Endothelial cell of umbilical vein (primary cell): ENCODE data around the gene TTC17. TPM values are rescaled to one million over a fixed set of nuclear protein-coding genes. Genes with fewer than 3 reads are reported as not detected.

ENCODE experiments used
- BruUV-seq: library from RNA; stranded (reverse); fragments of 400-500 nt; replicated peaks from 2 replicates; lab custom pipeline; 2021; lab: Mats Ljungman, UMichigan
- CTCF ChIA-PET: fragments of 300-600, 350-600 bp; sonication (Branson Sonifier 250); formaldehyde crosslinking; loops from one replicate; lab custom pipeline; 2021; ENCODE audit warnings: antibody characterized with exemption, inconsistent platforms; lab: Charles Lee
- POLR2A ChIA-PET: fragments of 300-600, 350-600 bp; sonication (Branson Sonifier 250); formaldehyde crosslinking; loops from one replicate; lab custom pipeline; 2021; ENCODE audit warnings: antibody characterized with exemption, inconsistent platforms; lab: Charles Lee
- DNase-seq: peaks from one replicate; pipeline ENCODE4 v3.0.0-alpha.2; 2011; ENCODE audit warnings: low read depth, low spot score
- FAIRE-seq: peaks from 2 replicates; lab custom pipeline; 2011; peaks lifted over from hg19 to GRCh38; lab: Jason Lieb, UNC
- H2AFZ ChIP-seq: 2 replicates; pipeline ENCODE4 v1.6.0; 2012; ENCODE audit warnings: low read depth, low read length, control low read depth, inconsistent platforms
- H3K27ac ChIP-seq: 2 replicates; pipeline ENCODE4 v1.5.1; 2011; ENCODE audit warnings: low read depth, mild to moderate bottlenecking, control low read depth, low read length, moderate library complexity; ENCODE audit not compliant: insufficient read depth
- H3K27me3 ChIP-seq, 2 experiments: 2 replicates each; pipeline versions ENCODE4 v1.6.0 to v1.6.1; 2011; ENCODE audit warnings: low read length in 2 of 2, mixed read lengths in 1 of 2; ENCODE audit not compliant: control insufficient read depth in 2 of 2, insufficient read depth in 2 of 2
- H3K36me3 ChIP-seq, 2 experiments: 2 replicates in 1 of 2; 3 replicates in 1 of 2; pipeline ENCODE4 v1.5.1; 2011; ENCODE audit warnings: low read length in 2 of 2, mild to moderate bottlenecking in 1 of 2, moderate library complexity in 1 of 2; ENCODE audit not compliant: control insufficient read depth in 2 of 2, insufficient read depth in 2 of 2; ENCODE audit errors: extremely low read depth in 1 of 2
- H3K4me1 ChIP-seq: 3 replicates; pipeline ENCODE4 v1.5.1; 2011; ENCODE audit warnings: mild to moderate bottlenecking, low read length; ENCODE audit not compliant: control insufficient read depth, insufficient read depth; ENCODE audit errors: extremely low read depth
- H3K4me2 ChIP-seq: 2 replicates; pipeline ENCODE4 v1.6.1; 2011; ENCODE audit warnings: low read length, control low read depth, mixed read lengths; ENCODE audit not compliant: insufficient read depth
- H3K4me3 ChIP-seq, 3 experiments: fragments of 200-600 bp in 1 of 3; sonication (generic), shearing (Covaris generic) in 1 of 3; replicated peaks in 1 of 3; 2 replicates each; pipeline ENCODE4 v1.5.1; 2011 to 2016; ENCODE audit warnings: control low read depth in 3 of 3, low read length in 3 of 3, mild to moderate bottlenecking in 2 of 3, inconsistent platforms in 1 of 3, low read depth in 1 of 3, moderate library complexity in 1 of 3; ENCODE audit not compliant: insufficient read depth in 1 of 3
- H3K79me2 ChIP-seq: 2 replicates; pipeline ENCODE4 v1.6.0; 2012; ENCODE audit warnings: low read length, inconsistent platforms; ENCODE audit not compliant: control insufficient read depth, insufficient read depth
- H3K9ac ChIP-seq: replicated peaks from 2 replicates; pipeline ENCODE3; 2011; ENCODE audit warnings: low read length, control low read depth; ENCODE audit not compliant: insufficient read depth; ENCODE audit errors: extremely low read depth
- H3K9me1 ChIP-seq: replicated peaks from 3 replicates; pipeline ENCODE4 v1.6.0; 2011; ENCODE audit warnings: mild to moderate bottlenecking, low read length; ENCODE audit not compliant: control insufficient read depth, insufficient read depth; ENCODE audit errors: extremely low read depth
- H3K9me3 ChIP-seq: replicated peaks from 2 replicates; pipeline ENCODE4 v1.5.1; 2012; ENCODE audit warnings: low read length, inconsistent platforms; ENCODE audit not compliant: control insufficient read depth, insufficient read depth
- H4K20me1 ChIP-seq: replicated peaks from 2 replicates; pipeline ENCODE3; 2011; ENCODE audit warnings: mild to moderate bottlenecking, low read length; ENCODE audit not compliant: control insufficient read depth, insufficient read depth; ENCODE audit errors: extremely low read depth
- EZH2 ChIP-seq: IDR thresholded peaks from 2 replicates; pipeline ENCODE4 v1.6.1; 2012; ENCODE audit warnings: borderline replicate concordance, low read depth, mild to moderate bottlenecking, moderate library complexity, low read length, inconsistent platforms; ENCODE audit not compliant: severe bottlenecking
- FOS ChIP-seq: IDR thresholded peaks from 2 replicates; pipeline ENCODE4 v1.6.1; 2011; ENCODE audit warnings: mild to moderate bottlenecking, low read length, moderate library complexity, borderline replicate concordance; ENCODE audit not compliant: insufficient read depth
- GATA2 ChIP-seq: IDR thresholded peaks from 2 replicates; pipeline ENCODE4 v1.7.0; 2011; ENCODE audit warnings: low read depth, mild to moderate bottlenecking, moderate library complexity, mixed read lengths, low read length; ENCODE audit not compliant: insufficient read length, insufficient read depth
- JUN ChIP-seq: IDR thresholded peaks from 2 replicates; pipeline ENCODE4 v1.6.1; 2011; ENCODE audit warnings: borderline replicate concordance, low read depth; ENCODE audit not compliant: insufficient read length, insufficient read depth
- MYC ChIP-seq: IDR thresholded peaks from one replicate; pipeline ENCODE4 v1.6.1; 2011; ENCODE audit warnings: mild to moderate bottlenecking, low read depth, low read length
- POLR2A ChIP-seq: IDR thresholded peaks from 2 replicates; pipeline ENCODE4 v1.6.1; 2012; ENCODE audit warnings: low read depth, mild to moderate bottlenecking, control low read depth, low read length
- POLR2AphosphoS5 ChIP-seq: IDR thresholded peaks from 2 replicates; pipeline ENCODE4 v1.6.1; 2012; ENCODE audit warnings: low read depth, mild to moderate bottlenecking, control low read depth, low read length, moderate library complexity; ENCODE audit not compliant: insufficient read depth
- dilution Hi-C: fragments of 300-500 bp; cut with MboI; formaldehyde crosslinking; loops from one replicate; pipeline ENCODE4 v1.15.0; 2019; ENCODE audit warnings: low sequenced_read_pairs; ENCODE audit not compliant: extremely low pct_ligation_motif_present
- intact Hi-C: fragments of 100-400 bp; cut with micrococcal nuclease; formaldehyde crosslinking; loops from one replicate; pipeline ENCODE4 v1.10.0; 2022
- polyA plus RNA-seq, 4 experiments: library from polyadenylated mRNA; depleted of rRNA in 3 of 4; stranded (reverse) in 3 of 4; unstranded in 1 of 4; fragments of >200 nt; gene quantifications; 2 replicates each; pipeline versions ENCODE4 v1.2.1 to v1.2.3, GENCODE V29; 2011 to 2012; ENCODE audit warnings: missing spikeins in 1 of 4
- total RNA-seq: library from RNA; stranded (reverse); gene quantifications from 2 replicates; pipeline ENCODE4 v1.2.3, GENCODE V29; 2021
- TF ChIP-seq, protein P1 (sequence below): IDR thresholded peaks from 2 replicates; pipeline ENCODE4 v1.6.1; 2011; ENCODE audit not compliant: insufficient read depth, insufficient read length
- TF ChIP-seq, protein P2 (sequence below), 2 donors: IDR thresholded peaks; 1 replicate in 1 of 2; 2 replicates in 1 of 2; pipeline ENCODE4 v1.5.1; 2011; ENCODE audit warnings: low read length in 2 of 2, mild to moderate bottlenecking in 2 of 2, moderate library complexity in 2 of 2, control low read depth in 1 of 2, inconsistent platforms in 1 of 2, low read depth in 1 of 2; ENCODE audit not compliant: insufficient read depth in 1 of 2; ENCODE audit errors: extremely low read depth in 1 of 2

Gene TTC17
- total and polyA plus RNA-seq, 2 donors (not counting 3 experiments of a cell fraction or from before 2014, with no cell fraction given): 60.7 to 66.8 TPM

DNA sequence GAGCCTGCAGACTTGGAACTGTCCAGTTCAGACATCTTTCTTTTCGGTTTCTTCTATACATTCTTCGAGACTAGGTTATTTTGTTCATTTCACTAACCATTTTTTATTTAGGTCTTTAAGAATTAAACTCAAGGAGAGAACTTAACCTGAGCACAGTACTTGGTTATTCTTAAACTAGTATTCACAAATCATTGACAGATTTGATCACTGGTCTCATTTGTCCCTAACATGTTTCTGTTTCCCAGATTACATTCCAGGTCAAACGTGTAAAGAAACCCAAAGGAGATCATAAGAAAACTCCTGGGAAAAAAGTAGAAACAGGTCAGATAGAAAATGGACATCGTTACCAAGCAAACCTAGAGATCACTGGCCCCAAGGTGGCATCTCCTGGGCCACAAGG, 85.1 kb downstream of the TTC17 start:
- H2AFZ ChIP-seq: no peak overlapping the region
- ChIA-PET POLR2A (no interaction called here), CTCF (no interaction called here)
- TF ChIP-seq FOS (no peak), EZH2 (no peak), JUN (no peak), POLR2A (no peak), GATA2 (no peak), MYC (no peak), POLR2AphosphoS5 (no peak)
- TF ChIP-seq, protein P1, sequence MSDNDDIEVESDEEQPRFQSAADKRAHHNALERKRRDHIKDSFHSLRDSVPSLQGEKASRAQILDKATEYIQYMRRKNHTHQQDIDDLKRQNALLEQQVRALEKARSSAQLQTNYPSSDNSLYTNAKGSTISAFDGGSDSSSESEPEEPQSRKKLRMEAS: no peak
- TF ChIP-seq, protein P2, sequence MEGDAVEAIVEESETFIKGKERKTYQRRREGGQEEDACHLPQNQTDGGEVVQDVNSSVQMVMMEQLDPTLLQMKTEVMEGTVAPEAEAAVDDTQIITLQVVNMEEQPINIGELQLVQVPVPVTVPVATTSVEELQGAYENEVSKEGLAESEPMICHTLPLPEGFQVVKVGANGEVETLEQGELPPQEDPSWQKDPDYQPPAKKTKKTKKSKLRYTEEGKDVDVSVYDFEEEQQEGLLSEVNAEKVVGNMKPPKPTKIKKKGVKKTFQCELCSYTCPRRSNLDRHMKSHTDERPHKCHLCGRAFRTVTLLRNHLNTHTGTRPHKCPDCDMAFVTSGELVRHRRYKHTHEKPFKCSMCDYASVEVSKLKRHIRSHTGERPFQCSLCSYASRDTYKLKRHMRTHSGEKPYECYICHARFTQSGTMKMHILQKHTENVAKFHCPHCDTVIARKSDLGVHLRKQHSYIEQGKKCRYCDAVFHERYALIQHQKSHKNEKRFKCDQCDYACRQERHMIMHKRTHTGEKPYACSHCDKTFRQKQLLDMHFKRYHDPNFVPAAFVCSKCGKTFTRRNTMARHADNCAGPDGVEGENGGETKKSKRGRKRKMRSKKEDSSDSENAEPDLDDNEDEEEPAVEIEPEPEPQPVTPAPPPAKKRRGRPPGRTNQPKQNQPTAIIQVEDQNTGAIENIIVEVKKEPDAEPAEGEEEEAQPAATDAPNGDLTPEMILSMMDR (IDR thresholded peaks at IDR 0.05; ENCODE audit: extremely low read depth in 1 of 2, insufficient read depth in 1 of 2, low read depth in 1 of 2, low read length in 2 of 2): no peak
- H3K36me3 ChIP-seq: peaks cover 13 to 17% of the 10 kb centered on the region in 2 experiments
- H3K4me3 ChIP-seq: no peak overlapping the region
- H3K27ac ChIP-seq: no peak overlapping the region
- no peaks in the 10 kb centered on the region for H3K4me1 ChIP-seq
- no peaks in the 10 kb centered on the region for H3K9me1 ChIP-seq
- no peak for DNase-seq
- no peaks in the 10 kb centered on the region for H3K27me3 ChIP-seq
- no peak for FAIRE-seq
- H4K20me1 ChIP-seq: no peaks in the 10 kb centered on the region
- no peak overlapping the region for H3K4me2 ChIP-seq
- H3K9ac ChIP-seq: no peak overlapping the region
- dilution Hi-C loops: no loop called here
- H3K79me2 ChIP-seq: no peaks in the 10 kb centered on the region
- no peaks in the 10 kb centered on the region for H3K9me3 ChIP-seq
- BruUV-seq: no TSS peak
- intact Hi-C loops: no loop called here
